Astrocyte of the hippocampus (primary cell): ENCODE data around the gene SEMA3G.
A peak's percentile ranks its signal among the peaks of the same experiment; 100 is the strongest.

Experiments used
- DNase-seq: peaks from one replicate; pipeline ENCODE4 v3.0.0; 2011; ENCODE audit warnings: low read depth, low spot score

Gene SEMA3G

DNA sequence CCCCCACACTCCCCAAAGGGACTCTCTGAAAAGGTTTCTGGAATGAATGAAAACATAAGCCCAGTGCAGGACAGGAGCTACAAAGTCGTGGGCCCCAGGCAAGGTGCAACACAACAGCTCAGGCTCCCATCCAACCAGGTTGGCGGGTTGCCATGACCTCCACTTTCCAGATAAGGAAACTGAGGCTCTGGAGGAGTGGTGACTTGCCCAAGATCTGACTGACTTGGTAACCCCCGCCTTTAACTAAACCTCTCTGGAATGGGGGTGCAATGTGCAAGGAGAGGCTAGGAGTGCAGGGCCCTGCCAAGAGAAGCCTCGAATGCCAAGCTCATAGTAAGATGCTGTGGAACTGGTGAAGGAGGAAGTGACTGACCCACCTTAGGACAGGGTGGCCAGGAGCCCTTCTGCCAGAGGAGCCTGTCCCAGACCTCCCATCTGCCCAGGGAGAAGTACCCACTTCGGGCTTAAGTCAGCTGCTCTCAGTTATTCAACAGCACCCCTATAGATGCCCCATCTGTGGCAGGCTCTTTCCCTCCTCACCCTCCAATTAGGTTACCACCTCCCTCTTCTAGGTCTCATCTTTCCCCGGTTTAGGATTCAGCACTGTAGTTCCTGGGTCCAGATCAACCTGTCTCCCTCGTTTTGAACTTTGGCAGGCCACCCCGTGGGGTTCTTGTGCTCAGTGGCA, 9.5 kb upstream of the SEMA3G start:
- no peak for DNase-seq

DNA sequence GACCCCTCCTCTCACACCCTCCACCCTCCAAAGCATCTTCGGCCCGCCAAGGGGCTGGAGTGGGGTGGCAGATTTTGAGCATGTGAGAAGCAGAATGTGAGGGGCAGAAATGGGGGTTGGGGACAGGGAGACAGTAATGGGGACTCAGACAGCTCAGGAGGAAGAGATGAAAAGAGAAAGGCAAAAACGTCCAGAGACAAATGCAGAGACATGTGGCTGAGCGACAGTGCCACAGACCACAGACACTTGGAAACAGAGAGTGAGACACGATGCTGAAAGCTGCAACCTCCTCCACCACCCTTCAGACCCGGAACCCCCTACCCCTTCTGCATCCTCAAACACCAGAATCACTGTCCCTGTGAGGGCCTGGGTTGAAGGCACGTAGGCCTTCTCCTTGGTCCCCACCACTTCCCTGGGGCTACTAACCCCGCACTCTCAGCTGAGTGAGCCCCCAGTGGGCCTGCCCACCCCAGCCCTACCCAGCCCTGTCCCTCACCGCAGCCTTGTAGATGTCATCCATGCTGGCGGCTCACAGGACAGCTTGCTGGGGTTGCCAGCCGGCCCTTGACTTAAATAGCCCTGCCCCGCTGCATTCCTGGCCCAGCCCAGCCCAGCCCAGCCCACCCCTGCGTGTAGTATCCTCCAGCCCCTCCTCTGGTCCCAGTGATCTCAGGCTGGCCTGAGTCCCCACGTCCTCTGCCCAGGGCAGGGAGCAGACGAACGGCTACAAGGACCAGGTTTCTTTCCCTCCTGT, 8.8 kb upstream of the SEMA3G start, which contains the start of gene TNNC1:
Gene TNNC1 (minus strand): TSS at position 546 of the 754 bp plus-strand sequence. CDS start 26 bp downstream, at position 520.
- peak; percentile 53 for DNase-seq

DNA sequence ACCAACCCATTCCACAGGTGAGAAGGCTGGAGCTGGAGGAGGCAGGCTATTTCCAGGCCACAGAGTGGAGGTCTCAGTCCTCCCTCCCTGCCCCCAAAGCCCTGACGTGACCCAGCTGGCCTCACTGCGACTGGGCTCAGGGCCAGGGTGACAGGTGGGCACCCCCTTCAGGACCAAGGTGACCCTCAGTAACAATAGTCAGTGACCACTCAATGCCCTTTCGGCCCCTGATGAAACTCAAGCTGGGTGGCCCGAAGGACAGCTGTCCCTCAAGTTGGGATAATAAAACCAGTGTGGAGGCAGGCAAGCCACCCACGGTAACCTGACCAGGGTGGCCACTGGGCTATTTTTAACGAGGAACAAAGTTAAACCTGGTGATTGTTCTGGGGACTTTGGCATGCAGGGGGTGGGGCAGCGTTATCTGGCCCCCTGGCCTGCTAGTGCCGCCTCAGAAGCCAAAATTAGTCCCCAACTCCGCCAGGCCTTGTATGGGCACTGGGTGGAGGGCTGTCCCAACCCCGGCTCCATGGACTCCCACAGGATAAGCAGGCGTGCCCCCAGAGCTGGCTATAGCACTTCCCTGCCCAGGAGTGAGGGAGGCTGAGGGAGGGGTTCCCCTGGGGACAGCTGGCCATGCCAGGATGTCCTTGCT, 7.8 kb upstream of the SEMA3G start:
- no peak for DNase-seq

DNA sequence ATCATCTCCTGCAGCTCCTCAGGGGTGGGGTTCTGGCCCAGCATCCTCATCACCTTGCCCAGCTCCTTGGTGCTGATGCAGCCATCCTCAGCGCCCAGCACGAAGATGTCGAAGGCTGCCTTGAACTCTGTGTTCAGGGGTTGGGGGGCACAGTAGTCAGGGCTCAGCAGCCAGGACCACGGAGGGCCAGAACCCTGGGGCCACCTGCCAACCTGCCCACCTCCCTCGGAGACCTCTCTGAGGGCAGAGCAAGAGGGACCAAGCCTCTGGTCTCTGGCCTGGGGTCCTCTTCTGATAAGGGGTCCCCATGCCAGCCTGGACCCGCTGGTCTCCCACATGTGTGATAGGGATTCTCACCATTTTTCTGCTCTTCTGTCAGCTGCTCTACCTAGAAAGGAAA, 7.2 kb upstream of the SEMA3G start:
- no peak for DNase-seq

DNA sequence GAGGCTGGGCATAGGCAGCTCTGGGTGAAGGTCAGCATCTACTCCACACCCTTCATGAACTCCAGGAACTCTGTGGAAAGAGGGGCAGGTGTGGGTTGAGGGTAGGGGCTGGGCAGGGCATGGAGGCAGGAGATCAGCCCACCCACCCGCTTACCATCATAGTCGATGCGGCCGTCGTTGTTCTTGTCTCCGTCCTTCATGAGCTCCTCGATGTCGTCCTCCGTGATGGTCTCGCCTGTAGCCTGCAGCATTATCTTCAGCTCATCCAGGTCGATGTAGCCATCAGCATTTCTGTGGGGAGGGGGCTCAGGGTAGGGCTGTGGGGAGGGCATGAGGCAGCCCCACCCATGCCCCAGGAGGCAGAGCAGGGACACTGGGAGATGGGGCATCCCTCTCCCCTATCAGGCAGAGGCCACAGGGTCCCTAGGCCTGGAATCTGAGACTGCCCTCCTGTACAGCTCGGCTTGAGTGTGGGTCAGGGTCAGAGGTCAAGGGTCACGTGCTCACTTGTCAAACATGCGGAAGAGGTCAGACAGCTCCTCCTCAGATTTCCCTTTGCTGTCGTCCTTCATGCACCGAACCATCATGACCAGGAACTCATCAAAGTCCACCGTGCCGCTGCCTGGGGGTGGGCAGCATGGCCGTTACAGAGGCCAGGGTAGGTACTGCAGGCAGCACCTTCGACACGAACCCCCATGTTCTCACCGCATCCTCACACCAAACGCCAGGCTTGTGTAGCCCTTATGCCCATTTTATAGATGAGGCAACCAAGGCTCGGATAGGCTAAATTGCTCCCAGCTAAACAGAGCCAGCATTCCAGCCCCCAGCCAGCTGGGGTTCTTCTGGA, 6.6 kb upstream of the SEMA3G start:
- no peak for DNase-seq

DNA sequence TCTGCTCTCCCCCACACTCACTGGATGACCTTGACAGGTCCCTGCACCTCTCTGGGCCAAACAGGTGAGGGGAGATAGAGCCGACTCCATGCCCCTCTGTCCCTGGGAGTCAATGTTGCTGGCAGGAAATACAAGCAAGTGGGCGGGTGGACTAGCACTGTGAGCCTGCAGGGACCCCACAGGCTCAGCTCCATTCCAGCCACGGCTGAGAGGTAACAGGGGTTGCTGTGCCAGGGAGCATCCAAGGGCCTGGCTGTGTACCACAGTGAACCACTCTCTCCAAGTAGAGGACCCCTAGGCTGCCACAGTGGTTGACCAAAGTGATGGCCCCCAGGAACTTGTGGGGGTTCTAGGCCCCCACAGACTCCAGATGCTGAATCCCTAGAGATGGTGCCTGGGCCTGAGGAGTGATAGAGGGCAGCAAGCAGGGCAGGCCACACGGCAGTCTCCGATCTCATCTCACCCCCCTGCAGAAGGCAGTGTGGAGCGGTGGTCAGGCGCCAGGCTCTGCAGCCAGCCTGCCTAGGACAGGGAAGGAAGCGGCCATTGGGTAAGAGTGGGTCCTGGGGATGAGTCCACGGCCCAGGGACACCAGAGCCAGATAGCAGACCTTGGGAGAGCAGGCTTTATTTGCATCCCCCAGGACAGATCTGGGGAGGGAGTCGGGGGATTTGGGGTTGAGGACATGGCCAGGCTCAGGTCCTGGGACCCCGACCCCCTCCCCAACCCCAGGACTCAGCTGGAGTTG, 5.8 kb upstream of the SEMA3G start:
- DNase-seq = no peak

DNA sequence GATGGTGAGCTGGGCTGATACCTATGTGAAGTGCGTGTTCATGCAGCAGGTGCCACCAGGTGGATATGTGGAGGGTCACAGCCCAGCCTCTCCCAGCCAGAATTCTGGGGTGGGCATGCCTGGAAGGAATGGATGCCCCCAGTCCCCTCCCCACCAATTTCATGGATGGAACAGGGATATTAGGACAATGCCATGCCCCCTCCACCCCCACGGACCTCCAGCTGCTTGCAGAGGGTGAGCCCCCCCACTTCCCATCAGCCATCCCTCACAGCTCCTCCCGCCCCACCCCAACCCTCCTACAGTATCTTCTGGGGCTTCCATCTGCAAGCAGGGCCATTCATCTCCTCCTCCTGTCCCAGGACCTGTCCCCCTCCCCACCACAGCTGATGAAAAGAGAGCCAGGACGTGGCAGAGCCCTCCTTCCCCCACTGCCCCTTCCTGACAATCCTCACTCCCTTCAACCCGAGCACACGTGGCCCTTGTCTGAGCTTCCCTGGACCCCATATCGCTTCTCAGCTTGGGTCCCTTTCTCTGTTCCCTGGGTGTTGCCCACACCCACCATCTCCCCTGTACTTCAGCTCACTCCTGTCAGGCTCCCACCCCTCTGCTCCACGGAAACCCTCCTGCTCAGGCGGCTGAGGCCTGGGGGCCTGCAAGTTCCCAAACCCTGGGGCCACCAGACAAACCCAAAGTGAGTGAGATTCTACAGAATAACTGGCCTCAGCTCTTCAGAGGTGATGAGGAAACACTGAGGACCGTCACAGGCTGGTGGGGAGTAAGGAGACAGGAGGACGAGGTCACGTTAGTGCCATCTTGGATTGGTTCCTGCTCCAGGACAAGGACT, 2.8 kb upstream of the SEMA3G start:
- no peak for DNase-seq

DNA sequence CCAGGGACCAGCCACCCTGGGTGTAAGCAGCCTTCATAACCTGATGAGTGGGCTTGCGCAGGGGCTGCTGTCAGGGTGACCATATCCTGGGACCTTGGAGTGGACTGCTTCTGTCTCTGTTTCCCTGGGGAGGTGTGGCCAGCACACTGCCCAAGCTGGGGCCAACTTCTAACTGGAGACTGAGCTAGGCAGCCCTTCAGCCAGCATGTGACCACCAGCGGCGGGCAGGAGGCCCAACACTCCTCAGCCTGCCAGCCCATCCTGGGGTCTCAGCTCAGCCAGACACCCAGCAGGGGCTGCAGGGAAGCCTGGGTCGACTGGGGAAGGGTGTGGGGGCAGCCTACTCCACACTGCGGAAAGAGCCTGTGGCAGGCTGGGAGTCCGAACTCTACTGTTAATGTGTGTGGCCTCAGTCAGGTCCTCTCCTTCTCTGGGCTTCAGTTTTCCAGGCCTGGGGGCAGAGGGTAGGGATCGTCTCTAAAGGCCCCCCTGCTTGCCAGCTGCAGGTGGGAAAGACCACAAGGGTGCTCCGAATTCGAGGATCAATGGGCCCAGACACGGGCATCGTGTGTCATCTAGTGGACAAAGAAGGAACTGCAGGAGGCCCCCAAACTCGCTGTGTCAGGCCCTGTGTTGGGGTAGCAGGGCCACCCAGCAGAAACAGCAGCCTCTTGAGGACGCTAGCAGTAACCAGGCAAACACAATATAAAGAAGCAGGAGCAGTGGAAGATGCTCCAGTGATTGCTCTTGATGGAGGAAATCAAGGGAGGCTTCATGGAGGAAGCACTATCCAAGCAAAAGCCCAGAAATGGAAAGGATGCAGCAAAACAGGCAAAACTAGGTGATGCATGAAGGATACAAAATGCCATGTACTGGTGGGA, 2.0 kb upstream of the SEMA3G start:
- DNase-seq = peak; percentile 68

DNA sequence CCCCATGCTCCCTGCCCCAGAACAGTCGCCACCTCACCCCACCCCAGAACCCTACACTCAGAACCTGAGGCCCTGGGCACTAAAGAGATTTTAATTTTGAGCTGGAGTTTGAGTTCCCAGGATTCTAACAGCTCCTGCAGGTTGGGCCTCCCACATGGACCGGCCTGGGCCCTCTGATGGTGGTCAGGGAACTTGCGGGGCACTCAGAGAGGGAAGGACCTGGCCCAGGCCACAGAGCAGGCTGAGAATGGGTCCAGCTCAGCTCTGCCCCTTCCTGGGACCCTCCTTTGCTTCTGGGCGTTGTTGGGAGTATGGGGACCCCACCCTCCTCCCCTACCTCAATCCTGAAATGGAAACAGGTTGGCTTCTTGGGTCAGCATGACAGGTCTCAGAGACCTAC, 1.1 kb upstream of the SEMA3G start:
- DNase-seq = no peak

DNA sequence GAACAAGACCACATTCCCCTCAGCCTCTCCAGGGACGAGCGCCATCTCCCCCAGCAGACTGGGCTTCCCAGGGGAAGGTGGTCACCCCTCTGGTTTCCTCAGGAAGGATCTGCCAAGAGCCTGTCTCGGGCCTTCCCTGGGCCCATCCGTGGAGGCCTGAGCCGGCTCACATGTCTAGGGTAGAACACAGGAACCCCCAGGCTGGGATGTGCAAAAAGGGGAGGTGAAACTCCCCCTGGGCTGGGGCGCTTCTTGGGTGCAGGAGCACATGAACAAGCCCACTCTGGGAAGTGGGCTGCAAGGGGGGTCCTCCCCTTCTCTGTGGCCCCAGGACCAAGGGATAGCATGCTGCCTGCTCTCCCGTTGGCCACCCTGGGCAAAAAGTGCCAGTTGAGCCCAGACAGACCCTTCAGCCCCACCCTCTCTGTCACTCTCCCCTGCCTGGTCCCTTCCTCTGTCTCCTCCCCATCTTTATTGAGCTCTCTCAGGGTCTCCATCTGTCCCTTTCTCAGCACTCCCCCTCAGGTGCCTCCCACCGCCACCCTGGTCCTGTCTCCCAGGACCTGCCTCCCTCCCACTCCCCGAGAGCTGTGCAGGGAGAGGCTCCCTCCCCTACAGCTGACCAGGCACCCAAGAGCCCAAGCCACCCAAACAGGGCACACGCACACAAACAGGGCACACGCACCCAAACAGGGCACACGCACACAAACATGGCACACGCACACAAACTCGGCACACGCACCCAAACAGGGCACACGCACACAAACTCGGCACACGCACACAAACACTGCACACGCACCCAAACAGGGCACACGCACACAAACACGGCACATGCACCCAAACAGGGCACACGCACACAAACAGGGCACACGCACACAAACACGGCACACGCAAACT, 864 bp downstream of the SEMA3G start:
- DNase-seq = no peak

DNA sequence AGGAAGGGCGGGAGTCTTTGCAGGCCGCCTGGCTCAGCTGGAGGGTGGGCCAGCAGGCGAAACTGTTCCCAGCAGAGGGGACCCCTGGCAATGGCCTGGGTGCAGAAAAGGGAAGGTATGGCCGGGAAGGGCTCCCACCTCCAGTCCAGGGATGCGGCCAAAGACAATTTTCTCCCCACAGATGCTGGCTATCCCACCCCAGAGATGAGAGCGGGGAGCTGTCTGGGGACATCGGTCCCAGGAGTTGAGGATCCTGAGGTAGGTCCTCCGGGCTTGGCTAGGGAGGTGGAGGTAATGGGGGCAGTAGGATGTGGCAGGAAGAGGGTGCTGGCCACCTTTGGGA, 1.7 kb downstream of the SEMA3G start:
- DNase-seq = no peak

DNA sequence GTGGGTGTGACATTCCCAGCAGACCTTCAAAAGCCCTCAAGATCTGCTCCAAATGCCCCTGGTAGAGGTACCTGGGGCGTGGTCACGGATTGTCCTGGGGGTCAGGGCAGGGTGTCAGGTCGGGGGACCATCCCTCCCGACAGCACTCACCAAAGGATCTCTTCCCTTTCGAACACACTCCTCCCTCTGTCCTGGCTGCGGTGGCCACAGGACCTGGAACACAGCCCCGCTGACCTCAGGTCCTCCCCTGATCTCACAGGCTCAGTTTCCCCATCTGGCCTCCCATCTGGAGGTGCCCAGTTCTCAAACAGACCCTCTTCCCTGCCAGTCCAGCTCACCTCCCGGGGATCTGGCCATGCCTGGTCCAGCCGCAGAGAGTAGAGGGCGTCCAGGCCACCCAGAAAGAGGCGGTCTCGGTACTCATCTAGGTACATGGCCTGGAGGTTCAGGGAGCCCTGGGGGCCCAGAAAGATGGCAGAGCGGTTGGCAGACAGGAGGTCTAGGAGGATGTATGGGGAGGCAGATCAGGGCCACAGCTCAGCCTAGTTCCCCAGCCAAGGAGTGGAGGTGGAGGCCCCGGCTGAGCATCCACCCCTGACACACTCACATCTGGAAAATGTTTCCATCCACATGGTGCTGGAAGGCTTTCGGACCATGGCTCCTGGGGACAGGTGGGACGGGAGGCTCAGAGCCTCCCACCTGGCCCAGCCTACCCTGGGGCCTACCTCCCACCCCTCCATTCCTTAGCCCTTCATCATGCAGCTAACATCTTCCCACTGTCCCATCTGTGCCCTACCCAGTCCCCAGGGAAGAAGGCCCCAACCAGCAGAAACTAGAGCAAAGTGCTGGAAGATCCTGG, 2.3 kb downstream of the SEMA3G start:
- no peak for DNase-seq

DNA sequence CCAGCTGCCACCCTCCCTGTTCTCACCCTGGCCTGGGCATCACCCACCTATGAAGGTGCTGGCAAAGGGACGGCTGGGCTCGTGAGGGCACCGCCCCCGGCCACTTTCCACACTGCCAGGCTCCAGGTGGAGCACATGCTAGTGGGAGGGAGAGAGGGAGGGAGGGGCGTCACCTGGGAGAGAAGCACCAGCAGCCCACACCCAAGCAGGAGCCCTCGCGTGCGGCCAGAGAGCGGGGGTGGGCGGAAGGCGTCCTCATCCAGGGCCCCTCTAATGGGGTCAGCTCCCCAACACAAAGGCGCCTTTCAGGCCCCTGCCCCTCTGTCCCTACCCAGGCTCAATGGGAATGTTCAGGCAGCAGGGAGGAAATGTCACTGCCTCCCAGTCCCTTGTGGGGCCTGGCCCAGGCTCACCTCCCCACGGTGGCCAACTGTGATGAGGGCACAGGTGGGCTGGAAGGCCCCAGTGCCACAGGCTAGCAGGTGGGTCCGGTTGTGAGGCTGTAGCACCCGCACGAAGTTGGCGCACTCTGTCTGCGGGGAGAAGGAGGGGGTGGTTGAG, 3.1 kb downstream of the SEMA3G start:
- no peak for DNase-seq

DNA sequence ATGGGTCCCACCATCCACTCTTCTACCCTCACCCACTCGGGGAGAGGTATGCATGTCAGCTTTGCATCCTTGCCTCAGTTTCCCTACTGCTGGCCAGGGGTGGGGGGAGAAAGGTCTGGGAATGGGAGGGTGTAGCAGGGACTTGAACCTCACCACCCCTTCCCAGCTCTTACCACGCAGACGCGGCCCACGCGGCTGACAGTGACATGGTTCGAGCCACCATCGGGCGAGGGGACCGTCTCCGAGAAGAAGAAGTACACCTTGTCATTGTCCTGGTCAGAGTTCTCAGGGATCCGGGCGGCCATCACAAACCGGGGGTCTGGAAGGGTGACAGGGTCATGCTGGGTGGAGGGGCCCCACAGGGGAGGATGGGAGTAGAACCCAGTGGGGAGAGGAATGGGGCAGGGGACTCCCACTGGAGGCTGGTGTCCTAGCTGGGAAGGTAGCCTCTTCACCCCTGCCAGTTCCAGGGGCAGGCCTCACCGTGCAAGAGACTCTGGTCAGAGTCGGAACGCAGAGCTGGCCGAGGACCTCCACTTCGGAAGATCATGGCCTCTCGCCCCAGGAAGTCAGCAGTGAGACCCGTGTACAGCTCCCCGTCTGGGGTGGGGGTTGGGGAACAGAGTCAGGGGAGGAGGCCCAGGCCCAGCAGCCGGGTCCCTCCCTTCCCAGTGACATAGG, 3.7 kb downstream of the SEMA3G start:
- DNase-seq = no peak

DNA sequence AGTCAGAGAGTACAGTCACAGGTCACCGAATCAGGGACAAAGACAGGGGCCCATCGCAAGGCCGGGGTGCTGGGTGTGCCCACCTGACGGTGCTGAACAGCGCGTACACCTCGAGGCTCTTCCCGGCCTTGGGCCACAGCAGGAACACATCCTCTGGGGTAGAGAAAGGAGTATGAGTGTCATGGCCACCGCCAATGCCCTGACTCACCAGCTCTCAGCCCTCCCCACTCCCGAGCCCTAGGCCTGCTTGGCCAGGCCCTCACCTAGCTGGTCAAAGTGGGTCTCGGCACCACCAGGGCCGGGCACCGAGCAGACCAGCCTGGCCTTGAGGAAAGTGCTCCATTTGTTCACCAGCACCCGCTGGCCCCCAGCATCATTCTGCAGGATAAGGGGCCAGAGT, 4.2 kb downstream of the SEMA3G start:
- no peak for DNase-seq

DNA sequence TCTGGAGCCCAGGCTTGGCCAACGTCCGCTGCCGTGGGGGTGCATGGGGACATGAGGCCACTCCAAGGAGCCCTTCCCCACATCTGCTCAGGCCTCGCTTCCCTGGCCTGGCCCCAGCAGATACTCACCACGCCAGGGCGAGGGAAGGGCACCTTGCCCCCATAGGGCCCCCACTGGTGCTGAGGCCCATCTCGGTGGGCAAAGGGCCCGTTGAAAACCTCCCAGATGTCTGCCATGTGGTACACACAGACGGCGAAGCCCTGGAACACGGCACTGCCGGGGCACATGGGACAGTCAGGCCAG, 4.7 kb downstream of the SEMA3G start:
- DNase-seq = no peak
